MM.1S (cell line): ENCODE measurements around the gene SMPDL3B.
"Not testable (repeated sequence)": the region's sequence is repeated elsewhere in the genome, so short reads cannot be mapped to it uniquely, and the experiment has no call there.

Source experiments
- DNase-seq: peaks from one replicate; pipeline ENCODE4 v3.0.0-alpha.2; 2015
- H2AFZ ChIP-seq: fragments of 300-600 bp; sonication (generic); 2 replicates; pipeline ENCODE4 v1.6.0; 2016; ENCODE audit warnings: antibody characterized with exemption, low read length
- H3F3A ChIP-seq: fragments of 300-600 bp; sonication (generic); 2 replicates; pipeline ENCODE4 v1.6.1; 2016; ENCODE audit warnings: mild to moderate bottlenecking, antibody characterized with exemption, low read length, moderate library complexity, mixed read lengths; ENCODE audit not compliant: insufficient read depth
- H3K27ac ChIP-seq: fragments of 300-600 bp; sonication (generic); 2 replicates; pipeline ENCODE4 v1.5.1; 2016; ENCODE audit warnings: mild to moderate bottlenecking, low read length
- H3K27me3 ChIP-seq: fragments of 300-600 bp; sonication (generic); replicated peaks from 2 replicates; pipeline ENCODE4 v1.6.0; 2016; ENCODE audit warnings: low read length; ENCODE audit not compliant: insufficient read depth
- H3K36me3 ChIP-seq: fragments of 300-600 bp; sonication (generic); replicated peaks from 2 replicates; pipeline ENCODE4 v1.6.1; 2016; ENCODE audit warnings: mild to moderate bottlenecking, low read length, mixed read lengths; ENCODE audit not compliant: insufficient read depth
- H3K4me1 ChIP-seq: fragments of 300-600 bp; sonication (generic); 2 replicates; pipeline ENCODE4 v1.6.1; 2016; ENCODE audit warnings: low read length, mixed read lengths
- H3K4me2 ChIP-seq: fragments of 300-600 bp; sonication (generic); 2 replicates; pipeline ENCODE4 v1.6.0; 2016; ENCODE audit warnings: low read depth, low read length
- H3K4me3 ChIP-seq: fragments of 300-600 bp; sonication (generic); 2 replicates; pipeline ENCODE4 v1.5.1; 2016; ENCODE audit warnings: low read length, mixed read lengths
- H3K79me2 ChIP-seq: fragments of 300-600 bp; sonication (generic); 2 replicates; pipeline ENCODE4 v1.6.1; 2016; ENCODE audit warnings: mixed run types, low read length, mixed read lengths
- H3K9ac ChIP-seq: fragments of 300-600 bp; sonication (generic); 2 replicates; pipeline ENCODE4 v1.6.1; 2016; ENCODE audit warnings: low read length, mixed read lengths
- H3K9me2 ChIP-seq: fragments of 300-600 bp; sonication (generic); replicated peaks from 2 replicates; pipeline ENCODE4 v1.6.1; 2016; ENCODE audit warnings: mild to moderate bottlenecking, low read length, mixed read lengths; ENCODE audit not compliant: insufficient read depth
- H3K9me3 ChIP-seq: fragments of 300-600 bp; sonication (generic); replicated peaks from 2 replicates; pipeline ENCODE4 v1.6.1; 2016; ENCODE audit warnings: mild to moderate bottlenecking, low read length, mixed read lengths; ENCODE audit not compliant: insufficient read depth
- H4K20me1 ChIP-seq: fragments of 300-600 bp; sonication (generic); 2 replicates; pipeline ENCODE4 v1.6.1; 2016; ENCODE audit warnings: mild to moderate bottlenecking, low read length, moderate library complexity, mixed read lengths; ENCODE audit not compliant: insufficient read depth
- CTCF ChIP-seq: fragments of 300-600 bp; sonication (generic); IDR thresholded peaks from 2 replicates; pipeline ENCODE4 v1.5.1; 2016; ENCODE audit warnings: antibody characterized with exemption, low read length, mixed read lengths
- EZH2 ChIP-seq: fragments of 300-600 bp; sonication (generic); optimal IDR thresholded peaks from 2 replicates; pipeline ENCODE3; 2017; ENCODE audit warnings: low read depth, mild to moderate bottlenecking, antibody characterized with exemption, low read length, mixed read lengths
- EZH2phosphoT487 ChIP-seq: fragments of 300-600 bp; sonication (generic); IDR thresholded peaks from 2 replicates; pipeline ENCODE4 v1.6.1; 2018; ENCODE audit warnings: antibody characterized with exemption, low read length

SMPDL3B gene

GRCh38 chr1:27994060-27994459, 59.3 kb downstream of the SMPDL3B start:
- Histone ChIP-seq H3K27ac (no peak overlapping the region), H4K20me1 (no peaks in the 10 kb centered on the region), H3K4me2 (no peak overlapping the region), H3K4me3 (no peak overlapping the region), H2AFZ (no peak overlapping the region), H3K79me2 (no peaks in the 10 kb centered on the region), H3K9me3 (no peaks in the 10 kb centered on the region), H3K9me2 (no peaks in the 10 kb centered on the region), H3K9ac (no peak overlapping the region), H3K36me3 (peaks cover 6% of the 10 kb centered on the region; the same call in 1 of the 2 replicates), H3K27me3 (no peaks in the 10 kb centered on the region), H3K4me1 (peaks cover 16% of the 10 kb centered on the region), H3F3A (peaks cover 10% of the 10 kb centered on the region)
- DNase-seq, result no peak
- no peak for TF ChIP-seq EZH2
- TF ChIP-seq CTCF, result no peak
- no peak for TF ChIP-seq EZH2phosphoT487

GRCh38 chr1:27994526-27994925, 59.7 kb downstream of the SMPDL3B start:
- H3K79me2 ChIP-seq, H2AFZ ChIP-seq, H3K9me3 ChIP-seq, H3K36me3 ChIP-seq, H3K4me3 ChIP-seq, H4K20me1 ChIP-seq, H3F3A ChIP-seq, H3K4me2 ChIP-seq, DNase-seq, H3K9me2 ChIP-seq, H3K27me3 ChIP-seq, H3K9ac ChIP-seq, H3K27ac ChIP-seq: not testable (repeated sequence)
- H3K4me1 ChIP-seq, result peaks cover 16% of the 10 kb centered on the region

- no peak for DNase-seq
- H3K79me2 ChIP-seq, result no peaks in the 10 kb centered on the region
- TF ChIP-seq EZH2, result no peak
- no peak for TF ChIP-seq EZH2phosphoT487
- no peak for TF ChIP-seq CTCF
- peaks cover 16% of the 10 kb centered on the region for H3K4me1 ChIP-seq
- peaks cover 3% of the 10 kb centered on the region; the same call in 1 of the 2 replicates for H3K36me3 ChIP-seq
- H3K4me2 ChIP-seq, result no peak overlapping the region
- no peaks in the 10 kb centered on the region for H4K20me1 ChIP-seq
- H3K9me3 ChIP-seq, result no peaks in the 10 kb centered on the region
- no peak overlapping the region for H3K4me3 ChIP-seq
- no peak overlapping the region for H3K9ac ChIP-seq
- no peak overlapping the region for H2AFZ ChIP-seq
- H3K27me3 ChIP-seq, result no peaks in the 10 kb centered on the region
- no peak overlapping the region for H3K27ac ChIP-seq
- peaks cover 10% of the 10 kb centered on the region for H3F3A ChIP-seq
- no peaks in the 10 kb centered on the region for H3K9me2 ChIP-seq
Measured at GRCh38 chr1:27999055-27999454, 64.3 kb downstream of the SMPDL3B start.

- Histone ChIP-seq H3K27me3 (no peaks in the 10 kb centered on the region), H3K4me3 (no peak overlapping the region), H3K4me1 (no peaks in the 10 kb centered on the region), H3K9me3 (no peaks in the 10 kb centered on the region), H3K79me2 (no peaks in the 10 kb centered on the region), H4K20me1 (no peaks in the 10 kb centered on the region), H3K36me3 (no peaks in the 10 kb centered on the region; the same call in 1 of the 2 replicates), H3K9me2 (no peaks in the 10 kb centered on the region), H3K27ac (no peak overlapping the region), H3K4me2 (no peak overlapping the region), H3K9ac (no peak overlapping the region), H2AFZ (no peak overlapping the region), H3F3A (no peaks in the 10 kb centered on the region)
- DNase-seq, result no peak
- no peak for TF ChIP-seq EZH2phosphoT487
- no peak for TF ChIP-seq EZH2
- no peak for TF ChIP-seq CTCF
Measured at GRCh38 chr1:28002600-28002999, 67.8 kb downstream of the SMPDL3B start.

- not testable (repeated sequence) for H3K9ac ChIP-seq, H3K4me1 ChIP-seq, DNase-seq, H3K4me3 ChIP-seq, H3K27ac ChIP-seq, H3K4me2 ChIP-seq, H3K79me2 ChIP-seq, H3K36me3 ChIP-seq, H3K27me3 ChIP-seq, H2AFZ ChIP-seq, H4K20me1 ChIP-seq, H3F3A ChIP-seq, H3K9me2 ChIP-seq, H3K9me3 ChIP-seq
Measured at GRCh38 chr1:28003117-28003516, 68.3 kb downstream of the SMPDL3B start.
